Measurements from ENCODE around the gene ISG15.

The ISG15 gene

GRCh38 chr1:1033009-1033587 is 19.8 kb downstream of the ISG15 start:
- no peak overlapping the region for H2BK120ac ChIP-seq (ENCODE audit: low read depth, low read length)
- H3K56ac ChIP-seq (ENCODE audit: low read length), result peak overlapping the region; percentile 83
- H3K4me1 ChIP-seq (ENCODE audit: control insufficient read depth, low read depth, low read length), result no peaks in the 10 kb centered on the region
- no peak overlapping the region for H3K27ac ChIP-seq (ENCODE audit: low read depth, low read length)
- H3K23ac ChIP-seq (ENCODE audit: low read length), result no peak overlapping the region
- H3K36me3 ChIP-seq (ENCODE audit: control insufficient read depth, insufficient read depth, low read length), result no peaks in the 10 kb centered on the region
- no peak overlapping the region for H2BK5ac ChIP-seq (ENCODE audit: low read length)
- DNase-seq, result peak; percentile 98
- H3K27me3 ChIP-seq (ENCODE audit: insufficient read depth, low read length, poor library complexity), result no peaks in the 10 kb centered on the region
- no peaks in the 10 kb centered on the region for H3K79me2 ChIP-seq (ENCODE audit: control insufficient read depth, insufficient read depth, low read length)
- H3K79me1 ChIP-seq (ENCODE audit: low read length), result no peaks in the 10 kb centered on the region
- no peak overlapping the region for H4K5ac ChIP-seq (ENCODE audit: low read length)
- peak overlapping the region; percentile 9 for H3K18ac ChIP-seq (ENCODE audit: low read length)
- H3K9ac ChIP-seq (ENCODE audit: low read length), result peak overlapping the region; percentile 56
- H3K4ac ChIP-seq (ENCODE audit: low read depth, low read length), result no peak overlapping the region
- peak overlapping the region; percentile 36 for H3K4me2 ChIP-seq (ENCODE audit: low read length)
- no peak overlapping the region for H2AK5ac ChIP-seq (ENCODE audit: low read length)
- H3K4me3 ChIP-seq (ENCODE audit: low read length), result no peak overlapping the region
- H4K8ac ChIP-seq (ENCODE audit: low read depth, low read length), result no peak overlapping the region
- no CpG with 5 or more reads among the region's 73 CpGs for WGBS (ENCODE audit: extremely low coverage, insufficient coverage, low lambda C conversion rate)
- no peak overlapping the region for H2BK15ac ChIP-seq (replicated peaks; ENCODE audit: low read depth)

DNA sequence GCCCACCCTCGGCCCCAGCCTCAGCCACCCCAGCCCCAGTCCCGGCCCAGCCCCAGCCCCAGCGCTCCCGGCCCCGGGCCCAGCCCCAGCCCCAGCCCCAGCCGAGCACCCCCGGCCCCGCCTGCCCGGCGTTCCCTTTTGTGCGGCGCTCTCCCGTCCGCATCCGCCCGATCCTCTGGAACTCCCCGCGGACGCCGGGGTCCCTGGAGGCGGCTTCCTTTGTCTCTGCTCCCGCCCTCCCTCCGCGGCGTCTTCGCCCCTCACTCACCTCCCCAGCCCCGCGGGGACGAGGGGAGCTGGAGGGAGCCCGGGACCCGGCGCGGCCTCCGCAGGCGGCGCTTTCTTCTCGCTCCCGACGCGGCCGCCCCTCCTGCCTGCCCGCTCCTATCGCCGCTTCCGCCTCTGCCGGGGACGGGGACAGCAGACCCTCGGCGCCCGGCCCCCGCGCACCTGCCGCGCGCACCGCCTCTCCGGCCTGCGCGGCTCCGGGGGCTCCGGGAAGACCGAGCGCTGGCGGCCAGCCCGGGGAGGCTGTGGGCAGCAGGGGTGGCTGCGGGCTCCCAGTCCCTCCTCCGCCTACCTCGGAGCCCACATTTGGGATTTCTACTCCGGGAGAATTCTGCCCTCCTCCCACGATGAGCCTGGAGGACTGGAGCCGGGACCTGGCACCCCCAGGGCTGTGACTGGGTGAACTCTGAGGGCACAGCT is 20.6 kb downstream of the ISG15 start:
- Histone ChIP-seq H4K5ac (ENCODE audit: low read length) (no peak overlapping the region), H4K8ac (ENCODE audit: low read depth, low read length) (no peak overlapping the region), H3K9ac (ENCODE audit: low read length) (peak overlapping the region; percentile 71), H3K4me3 (ENCODE audit: low read length) (peak overlapping the region; percentile 19), H2BK15ac (replicated peaks; ENCODE audit: low read depth) (no peak overlapping the region), H3K79me2 (ENCODE audit: control insufficient read depth, insufficient read depth, low read length) (no peaks in the 10 kb centered on the region), H3K27me3 (ENCODE audit: insufficient read depth, low read length, poor library complexity) (no peaks in the 10 kb centered on the region), H3K27ac (ENCODE audit: low read depth, low read length) (no peak overlapping the region), H3K4me1 (ENCODE audit: control insufficient read depth, low read depth, low read length) (no peaks in the 10 kb centered on the region), H2AK5ac (ENCODE audit: low read length) (no peak overlapping the region), H3K18ac (ENCODE audit: low read length) (no peak overlapping the region), H3K79me1 (ENCODE audit: low read length) (no peaks in the 10 kb centered on the region), H3K4me2 (ENCODE audit: low read length) (peak overlapping the region; percentile 70), H2BK5ac (ENCODE audit: low read length) (no peak overlapping the region), H3K4ac (ENCODE audit: low read depth, low read length) (no peak overlapping the region), H3K36me3 (ENCODE audit: control insufficient read depth, insufficient read depth, low read length) (no peaks in the 10 kb centered on the region), H2BK120ac (ENCODE audit: low read depth, low read length) (no peak overlapping the region), H3K23ac (ENCODE audit: low read length) (peak overlapping the region; percentile 94), H3K56ac (ENCODE audit: low read length) (peak overlapping the region; percentile 83)
- no CpG with 5 or more reads among the region's 71 CpGs for WGBS (ENCODE audit: extremely low coverage, insufficient coverage, low lambda C conversion rate)
- DNase-seq, result peak; percentile 47

DNA sequence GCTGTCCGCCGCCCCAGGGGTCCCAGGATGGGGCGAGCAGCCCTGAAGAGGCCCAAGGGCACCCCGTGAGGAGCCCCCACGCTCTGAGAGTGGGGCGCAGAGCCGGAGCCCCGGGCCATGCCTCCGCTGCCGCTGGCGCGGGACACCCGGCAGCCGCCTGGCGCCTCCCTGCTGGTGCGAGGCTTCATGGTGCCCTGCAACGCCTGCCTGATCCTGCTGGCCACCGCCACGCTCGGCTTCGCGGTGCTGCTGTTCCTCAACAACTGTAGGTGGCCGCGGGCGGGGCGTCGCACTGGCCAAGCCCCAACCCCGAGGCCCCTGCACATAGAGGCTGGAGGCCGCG is 21.1 kb downstream of the ISG15 start:
- no peak overlapping the region for H4K8ac ChIP-seq (ENCODE audit: low read depth, low read length)

DNA sequence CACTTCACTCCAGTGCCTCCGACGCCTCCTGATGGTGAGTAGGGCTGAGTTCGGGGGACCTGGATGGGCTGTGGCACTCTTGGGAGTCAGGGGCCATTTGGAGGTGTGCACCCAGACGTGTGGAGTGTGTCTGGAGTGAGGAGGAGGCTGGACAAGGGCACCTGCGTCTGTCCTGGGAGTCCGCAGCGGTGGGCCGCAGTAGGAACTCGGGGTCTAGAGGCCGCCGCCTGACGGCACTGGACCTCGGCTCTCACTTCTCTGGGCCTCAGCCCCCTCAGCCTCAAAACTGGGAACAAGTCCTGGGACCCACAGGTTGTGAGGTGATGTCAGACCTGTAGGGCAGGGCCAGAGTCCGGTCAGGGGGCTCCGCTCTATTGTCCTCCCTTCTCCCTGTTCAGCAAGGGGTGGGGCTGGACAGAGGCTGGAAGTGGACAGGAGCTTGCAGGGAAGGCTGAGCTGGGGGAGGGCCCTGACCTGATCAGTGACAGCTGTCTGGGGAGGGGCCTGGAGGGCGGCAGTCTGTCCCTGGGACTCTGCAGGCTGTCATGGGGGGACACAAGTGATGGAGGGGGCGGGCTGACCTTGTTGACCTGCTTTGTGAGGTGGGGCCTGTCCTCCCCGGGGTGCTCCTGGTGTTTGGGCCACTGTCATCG is 22.1 kb downstream of the ISG15 start:
- no peak overlapping the region for H3K4ac ChIP-seq (ENCODE audit: low read depth, low read length)
- no peak overlapping the region for H4K8ac ChIP-seq (ENCODE audit: low read depth, low read length)
- H3K18ac ChIP-seq (ENCODE audit: low read length), result no peak overlapping the region
- H3K79me1 ChIP-seq (ENCODE audit: low read length), result no peaks in the 10 kb centered on the region
- no peak overlapping the region for H3K27ac ChIP-seq (ENCODE audit: low read depth, low read length)
- H3K23ac ChIP-seq (ENCODE audit: low read length), result no peak overlapping the region
- WGBS (ENCODE audit: extremely low coverage, insufficient coverage, low lambda C conversion rate), result no CpG with 5 or more reads among the region's 19 CpGs
- no peak overlapping the region for H4K5ac ChIP-seq (ENCODE audit: low read length)
- H2BK5ac ChIP-seq (ENCODE audit: low read length), result no peak overlapping the region
- H2BK120ac ChIP-seq (ENCODE audit: low read depth, low read length), result no peak overlapping the region
- H3K9ac ChIP-seq (ENCODE audit: low read length), result no peak overlapping the region
- no peak for DNase-seq
- no peaks in the 10 kb centered on the region for H3K79me2 ChIP-seq (ENCODE audit: control insufficient read depth, insufficient read depth, low read length)
- H2AK5ac ChIP-seq (ENCODE audit: low read length), result no peak overlapping the region
- no peaks in the 10 kb centered on the region for H3K36me3 ChIP-seq (ENCODE audit: control insufficient read depth, insufficient read depth, low read length)
- H3K4me3 ChIP-seq (ENCODE audit: low read length), result no peak overlapping the region
- H3K4me1 ChIP-seq (ENCODE audit: control insufficient read depth, low read depth, low read length), result no peaks in the 10 kb centered on the region
- H3K27me3 ChIP-seq (ENCODE audit: insufficient read depth, low read length, poor library complexity), result no peaks in the 10 kb centered on the region
- H2BK15ac ChIP-seq (replicated peaks; ENCODE audit: low read depth), result no peak overlapping the region
- no peak overlapping the region for H3K4me2 ChIP-seq (ENCODE audit: low read length)
- no peak overlapping the region for H3K56ac ChIP-seq (ENCODE audit: low read length)

More for the DNA sequence above, 21.1 kb downstream of the ISG15 start:
- WGBS (ENCODE audit: extremely low coverage, insufficient coverage, low lambda C conversion rate), result no CpG with 5 or more reads among the region's 30 CpGs
- peak overlapping the region; percentile 71 for H3K9ac ChIP-seq (ENCODE audit: low read length)
- H3K27ac ChIP-seq (ENCODE audit: low read depth, low read length), result no peak overlapping the region
- H3K23ac ChIP-seq (ENCODE audit: low read length), result peak overlapping the region; percentile 94
- peak; percentile 48 for DNase-seq
- no peaks in the 10 kb centered on the region for H3K79me2 ChIP-seq (ENCODE audit: control insufficient read depth, insufficient read depth, low read length)
- H3K56ac ChIP-seq (ENCODE audit: low read length), result peak overlapping the region; percentile 74
- no peak overlapping the region for H3K4me3 ChIP-seq (ENCODE audit: low read length)
- no peak overlapping the region for H2BK15ac ChIP-seq (replicated peaks; ENCODE audit: low read depth)
- no peak overlapping the region for H4K5ac ChIP-seq (ENCODE audit: low read length)
- no peaks in the 10 kb centered on the region for H3K4me1 ChIP-seq (ENCODE audit: control insufficient read depth, low read depth, low read length)
- H2BK120ac ChIP-seq (ENCODE audit: low read depth, low read length), result no peak overlapping the region
- no peak overlapping the region for H3K4ac ChIP-seq (ENCODE audit: low read depth, low read length)
- no peak overlapping the region for H2AK5ac ChIP-seq (ENCODE audit: low read length)
- H2BK5ac ChIP-seq (ENCODE audit: low read length), result no peak overlapping the region
- no peaks in the 10 kb centered on the region for H3K27me3 ChIP-seq (ENCODE audit: insufficient read depth, low read length, poor library complexity)
- no peaks in the 10 kb centered on the region for H3K79me1 ChIP-seq (ENCODE audit: low read length)
- H3K4me2 ChIP-seq (ENCODE audit: low read length), result peak overlapping the region; percentile 70
- H3K18ac ChIP-seq (ENCODE audit: low read length), result no peak overlapping the region
- H3K36me3 ChIP-seq (ENCODE audit: control insufficient read depth, insufficient read depth, low read length), result no peaks in the 10 kb centered on the region

DNA sequence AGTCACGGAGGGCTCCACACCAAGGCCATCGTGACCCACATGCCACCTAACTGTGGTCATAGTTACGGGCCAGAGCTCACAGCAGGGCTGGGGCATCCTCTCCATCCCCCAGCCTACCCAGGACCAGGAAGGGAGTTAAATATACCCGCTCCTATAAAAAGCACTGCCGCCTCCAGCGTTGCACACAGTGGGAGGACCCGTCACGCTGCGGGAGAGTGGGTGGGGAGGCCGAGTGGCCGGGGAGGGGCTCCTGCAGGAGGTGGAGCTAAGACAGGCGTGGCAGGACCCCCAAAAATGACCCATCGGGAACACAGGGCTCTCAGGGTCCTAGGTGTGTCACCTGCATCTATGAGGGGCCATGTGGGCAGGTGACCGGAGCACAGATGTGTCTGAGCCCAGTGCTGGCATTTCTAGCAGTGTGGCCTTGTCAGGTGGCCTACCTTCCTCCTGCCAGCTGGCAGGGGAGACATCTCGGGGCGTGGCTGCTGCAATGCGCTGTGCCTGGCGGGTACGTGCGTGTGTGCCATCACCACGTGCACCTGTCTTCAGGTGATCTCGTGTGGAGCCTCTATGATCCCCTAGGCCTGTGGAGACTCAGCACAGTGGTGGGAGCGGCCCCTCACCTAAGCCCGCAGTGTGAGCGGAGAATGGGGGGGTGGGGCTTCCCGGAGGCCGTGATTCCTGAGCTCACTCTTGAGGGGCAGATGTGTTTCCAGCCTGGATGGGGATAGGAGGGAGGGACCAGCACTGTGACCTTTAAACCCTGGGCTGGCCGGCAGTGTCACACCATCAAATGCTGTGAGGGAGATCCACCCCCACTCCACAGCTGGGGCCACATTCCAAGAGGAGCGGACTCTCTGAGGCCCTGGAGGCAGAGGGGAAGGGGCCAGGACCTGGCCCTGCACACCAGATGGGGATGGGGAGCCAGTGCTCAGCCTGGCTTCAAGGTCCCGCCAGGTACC is 24.4 kb downstream of the ISG15 start:
- no peak overlapping the region for H3K4ac ChIP-seq (ENCODE audit: low read depth, low read length)
- H3K23ac ChIP-seq (ENCODE audit: low read length), result no peak overlapping the region
- H3K4me2 ChIP-seq (ENCODE audit: low read length), result no peak overlapping the region
- H3K9ac ChIP-seq (ENCODE audit: low read length), result no peak overlapping the region
- H3K27ac ChIP-seq (ENCODE audit: low read depth, low read length), result no peak overlapping the region
- no peak overlapping the region for H3K4me3 ChIP-seq (ENCODE audit: low read length)
- H4K5ac ChIP-seq (ENCODE audit: low read length), result no peak overlapping the region
- no peaks in the 10 kb centered on the region for H3K79me2 ChIP-seq (ENCODE audit: control insufficient read depth, insufficient read depth, low read length)
- H3K4me1 ChIP-seq (ENCODE audit: control insufficient read depth, low read depth, low read length), result no peaks in the 10 kb centered on the region
- H3K56ac ChIP-seq (ENCODE audit: low read length), result no peak overlapping the region
- no peak overlapping the region for H4K8ac ChIP-seq (ENCODE audit: low read depth, low read length)
- no peak overlapping the region for H3K18ac ChIP-seq (ENCODE audit: low read length)
- H2BK120ac ChIP-seq (ENCODE audit: low read depth, low read length), result no peak overlapping the region
- no peaks in the 10 kb centered on the region for H3K79me1 ChIP-seq (ENCODE audit: low read length)
- no peak overlapping the region for H2AK5ac ChIP-seq (ENCODE audit: low read length)
- DNase-seq, result no peak
- H2BK15ac ChIP-seq (replicated peaks; ENCODE audit: low read depth), result no peak overlapping the region
- H3K27me3 ChIP-seq (ENCODE audit: insufficient read depth, low read length, poor library complexity), result no peaks in the 10 kb centered on the region
- no CpG with 5 or more reads among the region's 30 CpGs for WGBS (ENCODE audit: extremely low coverage, insufficient coverage, low lambda C conversion rate)
- H2BK5ac ChIP-seq (ENCODE audit: low read length), result no peak overlapping the region
- H3K36me3 ChIP-seq (ENCODE audit: control insufficient read depth, insufficient read depth, low read length), result no peaks in the 10 kb centered on the region

Measured in mesendoderm (in vitro differentiated cells).